Stimulated activated CD8-positive, alpha-beta memory T cell treated with anti-CD3 and anti-CD28 coated beads, Interleukin-4, amount 100 ng/mL, for 4 hours (primary cell): ENCODE measurements around the gene NEIL3.

ENCODE experiments used
- DNase-seq, 2 donors: peaks; one replicate each; pipeline ENCODE4 v3.0.0-alpha.2; 2020; ENCODE audit warnings: low read depth in 2 of 2, low spot score in 1 of 2

Gene NEIL3

GRCh38 chr4:177410566-177410965, 100.9 kb downstream of the NEIL3 start:
- no peak for DNase-seq

- DNase-seq: no peak
These were observed 102.3 kb downstream of the NEIL3 start for GRCh38 chr4:177411996-177412395.
